B cell (primary cell): ENCODE data around the gene HABP4.

Source experiments
- EZH2 ChIP-seq: IDR thresholded peaks from 2 replicates; pipeline ENCODE4 v1.6.1; 2012; ENCODE audit warnings: borderline replicate concordance, low read depth, mild to moderate bottlenecking, moderate library complexity, low read length; ENCODE audit not compliant: insufficient read depth, poor library complexity, severe bottlenecking
- TF ChIP-seq, protein P1 (sequence below): fragments of 200-600 bp; IDR thresholded peaks from one replicate; pipeline ENCODE4 v1.8.0; 2022; ENCODE audit warnings: antibody characterized with exemption, mild to moderate bottlenecking

DNA sequence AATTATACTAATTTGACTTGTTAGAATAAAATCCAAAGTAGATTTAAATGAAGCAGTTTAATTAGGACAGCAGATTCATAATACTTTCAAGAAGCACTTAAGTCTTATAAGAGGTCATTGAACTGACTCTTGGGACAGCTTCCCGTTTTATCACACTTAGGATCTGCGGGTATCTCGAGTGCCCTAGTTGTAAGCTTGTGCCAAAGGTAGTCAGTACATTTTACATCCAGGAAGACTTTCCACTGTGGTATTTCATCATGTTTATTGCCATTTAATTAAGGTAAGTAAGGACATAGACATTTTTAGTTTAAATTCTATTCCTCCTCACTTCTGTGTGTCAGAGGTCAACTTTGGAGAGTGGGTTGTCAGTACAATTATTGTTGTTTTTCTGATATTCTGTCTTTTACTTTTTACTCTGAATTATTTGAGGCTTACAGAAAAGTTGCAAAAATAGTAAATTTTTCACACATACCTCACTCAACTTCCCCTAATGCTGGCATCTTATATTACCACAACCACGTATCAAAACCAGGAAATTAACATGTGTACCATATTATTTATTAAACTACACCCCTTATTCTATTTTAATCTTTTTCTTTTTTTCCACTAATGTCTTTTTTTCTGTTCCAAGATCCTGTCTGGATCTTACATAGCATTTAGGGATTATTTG is 24.3 kb upstream of the HABP4 start:
- no peak for TF ChIP-seq EZH2
- TF ChIP-seq, protein P1, sequence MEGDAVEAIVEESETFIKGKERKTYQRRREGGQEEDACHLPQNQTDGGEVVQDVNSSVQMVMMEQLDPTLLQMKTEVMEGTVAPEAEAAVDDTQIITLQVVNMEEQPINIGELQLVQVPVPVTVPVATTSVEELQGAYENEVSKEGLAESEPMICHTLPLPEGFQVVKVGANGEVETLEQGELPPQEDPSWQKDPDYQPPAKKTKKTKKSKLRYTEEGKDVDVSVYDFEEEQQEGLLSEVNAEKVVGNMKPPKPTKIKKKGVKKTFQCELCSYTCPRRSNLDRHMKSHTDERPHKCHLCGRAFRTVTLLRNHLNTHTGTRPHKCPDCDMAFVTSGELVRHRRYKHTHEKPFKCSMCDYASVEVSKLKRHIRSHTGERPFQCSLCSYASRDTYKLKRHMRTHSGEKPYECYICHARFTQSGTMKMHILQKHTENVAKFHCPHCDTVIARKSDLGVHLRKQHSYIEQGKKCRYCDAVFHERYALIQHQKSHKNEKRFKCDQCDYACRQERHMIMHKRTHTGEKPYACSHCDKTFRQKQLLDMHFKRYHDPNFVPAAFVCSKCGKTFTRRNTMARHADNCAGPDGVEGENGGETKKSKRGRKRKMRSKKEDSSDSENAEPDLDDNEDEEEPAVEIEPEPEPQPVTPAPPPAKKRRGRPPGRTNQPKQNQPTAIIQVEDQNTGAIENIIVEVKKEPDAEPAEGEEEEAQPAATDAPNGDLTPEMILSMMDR = no peak
